ENCODE measurements around the gene ARSI.

Gene ARSI

DNA sequence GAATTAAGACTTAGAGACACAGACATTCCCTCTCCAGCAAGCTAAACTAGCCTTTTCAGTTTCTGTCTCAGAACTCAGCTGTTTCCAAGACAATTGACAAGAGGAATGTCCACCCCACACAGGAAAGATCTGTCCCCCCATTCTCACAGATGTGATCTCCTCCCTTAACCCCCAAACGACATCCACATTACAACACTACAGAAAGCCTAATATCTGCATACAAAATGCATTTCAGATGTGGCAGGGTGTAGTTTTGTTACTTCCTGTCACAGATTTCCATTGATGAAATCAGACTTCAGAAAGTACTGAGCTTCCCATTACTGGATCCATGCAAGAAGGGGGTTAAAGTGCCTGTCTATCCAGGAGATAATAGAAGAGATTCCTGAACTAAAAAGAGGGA is 2.9 kb upstream of the ARSI start:
- FAIRE-seq: no peak

DNA sequence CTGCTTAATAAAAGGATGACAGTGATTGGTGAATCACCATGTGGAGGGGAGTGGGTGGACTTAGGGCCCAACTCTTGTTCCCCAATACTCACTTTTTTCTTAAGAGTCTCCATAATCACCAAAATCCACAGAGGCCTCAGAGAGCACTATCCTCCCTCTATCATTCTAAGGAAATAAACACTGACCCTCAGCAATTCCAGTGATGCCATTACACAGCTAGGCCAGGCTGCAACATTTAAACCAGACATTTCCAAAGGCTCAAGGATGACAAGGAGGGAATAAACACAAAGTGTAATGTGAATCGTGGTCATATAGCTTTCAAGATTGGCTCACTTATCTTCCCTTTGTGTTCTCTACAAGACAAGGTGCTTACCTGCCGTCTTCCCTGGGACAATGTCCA is 2.4 kb upstream of the ARSI start:
- FAIRE-seq: no peak

DNA sequence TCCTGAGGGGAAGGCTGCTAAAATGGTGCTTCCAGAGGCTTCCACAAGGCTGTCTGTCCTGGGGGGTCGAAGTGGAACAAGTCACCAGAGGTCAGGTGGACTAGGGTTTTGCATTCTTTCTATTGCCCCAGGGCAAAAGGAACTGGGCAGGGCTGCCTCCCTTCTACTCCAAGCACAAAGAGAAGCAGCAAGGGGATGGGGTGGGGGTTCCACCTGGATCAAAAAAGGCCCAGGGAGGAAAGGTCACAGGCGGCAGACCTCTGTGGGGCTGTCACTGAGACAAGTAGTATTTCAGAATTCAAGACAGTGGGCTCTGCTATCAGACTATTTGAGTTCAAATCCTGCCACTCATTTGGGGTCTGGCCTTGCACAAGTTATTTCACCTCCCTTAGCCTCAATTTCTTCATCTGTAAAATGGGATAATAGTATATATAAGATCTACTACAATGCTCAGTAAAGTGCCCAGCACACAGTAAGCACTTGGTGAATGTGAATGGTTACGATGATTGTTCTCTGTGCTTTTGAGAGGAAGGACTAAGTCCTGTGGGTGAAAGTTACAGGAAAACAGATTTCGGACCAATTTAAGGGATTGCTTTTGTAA is 1.9 kb upstream of the ARSI start:
- FAIRE-seq: no peak

DNA sequence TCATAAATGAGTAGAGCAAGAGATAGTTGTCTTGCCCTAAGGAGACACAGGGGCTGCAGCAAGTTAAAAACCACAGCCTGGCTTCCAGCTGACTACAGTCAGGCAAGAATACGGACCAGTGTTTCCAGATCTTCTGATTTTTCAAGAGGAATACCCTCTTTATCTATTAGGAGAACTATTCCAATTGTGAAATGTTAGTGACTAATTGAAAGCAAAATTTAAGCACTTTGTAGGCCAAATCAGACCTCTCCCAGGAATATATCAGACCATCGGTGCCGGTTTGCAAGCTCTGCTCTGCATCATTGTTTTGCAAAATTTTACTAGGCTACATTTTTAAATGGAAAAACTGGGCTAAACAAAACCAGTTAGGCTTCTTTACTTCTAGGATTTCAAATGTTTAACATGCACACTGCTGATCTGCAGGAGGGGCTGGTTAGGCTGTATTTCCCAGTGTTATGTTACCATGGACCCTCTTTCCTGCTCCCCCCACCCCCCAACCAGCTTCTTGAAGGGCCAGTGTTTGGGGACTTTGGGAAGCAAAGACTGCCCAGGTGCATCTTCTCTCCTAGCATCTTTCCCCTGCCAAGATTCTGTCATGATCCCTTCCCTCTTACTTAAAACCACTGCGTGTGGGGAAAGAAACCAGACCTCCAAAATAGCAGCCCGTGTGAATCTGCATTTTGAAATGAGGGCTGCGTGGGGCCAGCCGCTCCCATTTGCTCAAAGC is 1.1 kb upstream of the ARSI start:
- no peak for FAIRE-seq

DNA sequence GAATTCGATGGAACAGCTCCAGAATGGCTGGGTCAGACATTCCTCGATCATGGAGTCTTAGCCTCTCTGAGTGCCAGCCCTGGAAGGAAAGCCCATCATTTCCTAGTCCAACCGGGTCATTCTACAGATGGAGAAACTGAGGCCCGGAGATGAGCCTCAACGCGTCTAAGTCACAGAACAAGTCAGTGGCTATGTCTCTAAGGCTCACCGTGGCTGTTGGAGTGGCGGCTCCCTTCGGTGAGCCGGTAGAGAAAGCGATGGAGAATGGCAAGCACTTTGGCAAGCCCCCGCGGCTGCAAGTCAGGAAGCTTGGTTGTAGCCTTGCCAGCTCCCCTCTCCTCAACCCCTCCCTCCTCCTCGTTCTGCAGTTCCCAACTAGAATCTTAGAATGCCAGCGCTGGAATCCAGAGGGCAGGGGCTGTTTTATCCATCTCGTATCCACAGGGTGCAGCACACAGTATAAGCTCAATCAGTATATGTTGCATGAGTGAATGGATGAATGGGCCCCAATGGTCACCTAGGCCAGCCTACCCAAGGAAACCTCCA is 438 bp upstream of the ARSI start:
- no peak for FAIRE-seq

DNA sequence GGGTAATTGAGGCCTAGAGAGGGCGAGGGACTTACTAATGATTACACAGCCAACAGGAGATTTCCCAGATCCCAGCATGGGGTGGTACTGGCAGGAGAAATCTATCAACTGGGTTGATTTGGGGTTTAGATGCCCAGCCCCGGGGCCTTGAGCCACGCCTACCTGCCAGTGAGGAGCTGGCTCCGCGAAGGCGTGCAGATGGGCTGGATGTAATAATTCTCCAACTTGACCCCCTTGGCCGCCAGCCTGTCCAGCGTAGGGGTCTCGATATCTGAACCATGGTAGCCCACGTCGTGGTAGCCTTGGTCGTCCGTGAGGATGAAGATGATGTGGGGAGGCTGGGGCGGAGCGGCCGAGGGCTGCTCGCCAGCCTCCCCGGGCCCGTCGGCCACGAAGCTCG is 804 bp downstream of the ARSI start:
- no peak for FAIRE-seq

DNA sequence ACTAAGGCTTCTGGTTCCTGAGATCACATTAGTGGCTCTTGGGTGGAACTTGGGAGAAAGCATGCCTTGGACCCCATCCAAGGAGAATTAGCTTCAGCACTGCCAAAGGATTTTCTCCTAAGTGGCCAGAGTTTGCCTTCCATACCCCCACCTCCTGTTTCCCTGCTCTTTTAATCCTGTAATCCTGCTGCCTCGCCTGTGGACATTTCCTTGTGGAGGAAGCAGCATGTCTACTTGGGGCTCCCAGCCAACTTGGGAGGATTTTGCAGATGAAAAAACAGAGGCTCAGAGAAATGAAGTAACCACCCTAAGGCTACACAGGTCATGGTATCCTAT is 1.6 kb downstream of the ARSI start:
- FAIRE-seq: no peak

DNA sequence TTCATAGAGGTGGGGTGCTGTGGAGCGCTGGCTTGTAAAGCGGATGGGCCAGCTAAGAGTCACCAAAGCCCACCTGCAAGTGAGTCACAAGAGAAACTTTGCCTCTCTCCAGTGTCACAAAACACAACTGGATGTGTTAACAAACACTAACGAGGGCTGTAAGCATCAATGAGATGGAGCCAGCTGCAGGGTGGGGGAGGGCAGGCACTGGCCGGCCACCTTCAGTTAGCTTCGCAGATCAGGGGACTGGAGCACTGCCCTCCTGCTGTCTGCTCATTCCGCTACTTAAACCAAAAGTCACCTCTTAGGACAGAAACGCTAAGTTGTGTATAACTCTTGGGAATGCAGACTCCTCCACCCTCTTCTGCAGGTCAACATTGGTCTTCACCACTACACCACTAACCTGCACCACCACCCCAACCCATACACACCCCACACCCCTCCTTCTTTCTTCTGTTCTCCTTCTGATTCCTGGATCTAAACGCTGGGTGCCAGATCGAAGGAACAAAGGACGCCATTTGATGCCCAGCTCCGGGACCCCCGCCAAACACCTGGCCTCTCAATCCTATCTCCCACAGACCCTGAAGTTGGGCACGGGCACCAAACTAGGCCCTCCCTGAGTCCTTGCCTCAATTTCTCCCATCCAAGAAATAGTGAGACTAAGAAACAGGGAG is 2.1 kb downstream of the ARSI start:
- FAIRE-seq: no peak

DNA sequence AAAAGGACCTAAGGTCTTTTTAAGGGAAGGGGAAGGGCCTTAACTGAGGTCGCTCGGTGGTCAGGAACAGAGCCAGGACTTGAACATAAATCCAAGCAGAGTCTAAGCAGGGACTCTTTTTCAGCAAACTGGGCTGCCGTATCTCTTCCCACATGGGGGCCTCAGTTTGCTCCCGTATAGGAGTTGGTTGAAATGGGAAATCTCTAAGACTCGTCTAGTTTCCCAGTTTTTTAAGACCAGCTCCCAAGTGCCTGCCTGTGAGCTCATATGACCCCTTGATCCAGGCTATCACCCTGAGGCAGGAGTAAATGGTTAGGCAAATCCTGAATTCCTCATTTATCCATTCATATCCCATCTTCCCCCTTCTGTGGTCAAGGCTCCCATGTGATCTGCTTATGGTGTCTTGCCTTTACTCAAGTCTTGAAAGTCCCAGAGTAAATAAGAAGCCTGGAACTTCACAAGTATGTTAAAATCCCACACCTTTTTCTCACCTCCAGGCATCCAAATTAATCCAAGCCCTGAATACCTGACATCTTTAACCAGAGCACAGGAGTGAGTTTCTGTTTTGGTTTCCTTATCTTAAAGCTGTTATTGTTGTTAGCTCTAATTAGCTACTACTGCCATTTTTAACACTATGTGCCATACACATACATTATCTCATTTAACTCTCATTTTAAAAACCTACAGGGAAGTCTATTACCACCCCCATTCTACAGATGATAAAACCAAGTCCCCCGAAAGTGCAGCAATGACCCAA is 3.0 kb downstream of the ARSI start:
- FAIRE-seq: no peak

DNA sequence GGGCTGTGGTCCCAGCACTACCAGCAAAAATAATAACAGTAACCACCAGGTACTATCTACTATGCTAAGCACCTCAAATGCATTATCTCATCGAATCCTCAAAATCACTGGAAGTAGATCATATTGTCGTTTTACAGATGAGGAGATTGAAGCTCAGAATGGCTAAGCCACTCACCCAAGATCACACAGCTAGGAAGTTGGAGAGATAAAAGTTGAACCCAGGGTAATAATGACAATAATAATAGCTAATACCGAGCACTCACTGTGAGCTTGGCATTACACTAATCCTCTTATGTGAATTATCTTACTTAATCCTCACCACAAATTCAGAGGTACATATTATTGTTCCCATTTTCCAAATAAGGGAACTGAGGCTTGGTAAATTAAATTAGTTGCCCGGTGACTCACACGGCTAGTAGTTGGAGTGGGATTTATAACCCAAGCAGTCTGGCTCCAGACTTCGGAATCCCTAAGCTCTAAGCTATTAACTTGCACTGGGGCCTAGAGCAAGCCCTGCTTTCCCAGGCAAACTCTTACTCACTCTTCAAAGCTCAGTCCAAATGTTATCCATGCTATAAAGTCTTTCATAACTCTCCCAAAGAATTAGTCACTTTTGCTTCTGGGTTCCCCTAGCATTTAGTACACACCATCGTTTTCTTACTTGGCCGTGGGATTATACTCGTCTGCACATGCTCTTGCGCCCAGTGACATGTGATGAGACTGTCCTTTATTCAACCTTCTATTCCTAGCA is 3.8 kb downstream of the ARSI start:
- no peak for FAIRE-seq

DNA sequence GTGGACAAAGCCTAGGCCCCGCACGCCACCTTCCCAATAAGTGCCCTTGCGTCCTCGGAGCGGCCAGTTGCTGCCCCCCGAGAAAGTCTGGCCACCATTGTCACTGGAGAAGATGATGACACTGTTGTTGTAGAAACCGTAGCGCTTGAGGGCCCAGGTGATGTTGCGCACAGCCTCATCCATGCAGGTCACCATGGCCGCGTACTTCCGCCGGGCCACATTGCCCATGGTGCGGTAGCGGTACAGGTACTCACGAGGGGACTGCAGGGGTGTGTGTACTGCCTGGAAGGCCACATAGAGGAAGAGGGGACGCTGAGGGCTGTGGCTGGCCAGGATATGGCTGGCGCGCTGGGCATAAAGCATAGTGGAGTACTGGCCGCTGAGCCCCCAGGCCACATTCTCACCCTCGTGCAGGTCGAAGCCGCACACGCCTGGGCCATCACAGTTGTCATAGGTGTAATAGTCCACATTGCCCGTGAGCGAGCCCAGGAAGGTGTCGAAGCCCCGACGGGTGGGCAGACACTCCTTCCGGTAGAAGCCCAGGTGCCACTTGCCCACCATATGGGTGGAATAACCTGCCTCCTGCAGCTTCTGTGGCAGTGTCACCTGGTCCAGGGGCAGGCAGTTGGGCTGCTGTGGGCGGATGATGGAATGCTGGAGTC is 4.6 kb downstream of the ARSI start:
- no peak for FAIRE-seq

DNA sequence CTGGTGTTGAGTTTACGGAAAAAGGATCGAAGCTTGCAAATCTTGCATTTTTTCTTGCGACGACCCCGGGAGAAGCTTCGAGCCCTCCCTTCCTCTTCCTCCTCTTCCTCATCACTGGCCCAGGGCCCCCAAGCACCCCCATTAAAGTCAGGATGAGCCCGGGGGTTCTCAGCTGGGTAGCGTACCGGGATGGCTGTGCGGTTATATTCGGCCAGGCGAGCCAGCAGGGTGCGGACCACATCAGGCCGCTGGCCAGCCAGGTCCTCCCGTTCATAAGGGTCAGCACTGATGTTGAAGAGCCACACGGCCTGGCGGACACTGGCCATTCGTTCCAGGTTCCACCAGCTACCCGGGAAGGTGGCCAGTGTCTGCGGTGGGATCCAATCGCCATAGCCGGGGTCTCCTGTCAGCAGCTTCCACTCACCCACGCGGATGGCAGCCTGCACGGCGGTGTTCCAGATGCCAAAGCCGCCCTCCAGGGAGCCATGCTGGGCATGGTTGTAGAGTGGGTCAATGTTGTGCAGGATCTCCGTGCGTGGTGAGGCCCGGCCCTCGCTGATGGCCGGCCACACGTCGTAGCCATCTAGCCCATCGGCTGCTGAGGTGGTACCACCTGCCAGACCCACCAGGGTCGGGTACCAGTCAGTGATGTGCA is 5.3 kb downstream of the ARSI start:
- FAIRE-seq: no peak

DNA sequence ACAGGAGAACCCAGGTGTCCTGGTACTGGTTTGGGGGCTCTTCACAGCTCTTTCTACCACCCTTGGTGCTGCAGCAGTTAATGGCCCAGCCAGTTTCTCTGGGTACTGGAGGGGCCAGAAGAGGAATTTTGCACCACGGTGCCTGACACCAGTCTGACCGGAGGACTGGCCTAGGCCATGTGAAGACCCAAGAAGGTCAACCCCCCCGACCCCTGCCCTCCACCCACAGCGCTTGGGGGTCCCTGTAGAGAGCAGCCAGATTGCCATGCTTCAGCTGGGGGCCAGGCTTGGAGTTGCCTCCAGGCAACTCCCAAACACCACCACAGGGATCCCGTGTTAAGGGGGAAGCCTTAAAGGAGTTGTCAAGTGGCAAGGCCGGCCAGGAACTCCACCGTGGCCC is 6.2 kb downstream of the ARSI start:
- FAIRE-seq: no peak

DNA sequence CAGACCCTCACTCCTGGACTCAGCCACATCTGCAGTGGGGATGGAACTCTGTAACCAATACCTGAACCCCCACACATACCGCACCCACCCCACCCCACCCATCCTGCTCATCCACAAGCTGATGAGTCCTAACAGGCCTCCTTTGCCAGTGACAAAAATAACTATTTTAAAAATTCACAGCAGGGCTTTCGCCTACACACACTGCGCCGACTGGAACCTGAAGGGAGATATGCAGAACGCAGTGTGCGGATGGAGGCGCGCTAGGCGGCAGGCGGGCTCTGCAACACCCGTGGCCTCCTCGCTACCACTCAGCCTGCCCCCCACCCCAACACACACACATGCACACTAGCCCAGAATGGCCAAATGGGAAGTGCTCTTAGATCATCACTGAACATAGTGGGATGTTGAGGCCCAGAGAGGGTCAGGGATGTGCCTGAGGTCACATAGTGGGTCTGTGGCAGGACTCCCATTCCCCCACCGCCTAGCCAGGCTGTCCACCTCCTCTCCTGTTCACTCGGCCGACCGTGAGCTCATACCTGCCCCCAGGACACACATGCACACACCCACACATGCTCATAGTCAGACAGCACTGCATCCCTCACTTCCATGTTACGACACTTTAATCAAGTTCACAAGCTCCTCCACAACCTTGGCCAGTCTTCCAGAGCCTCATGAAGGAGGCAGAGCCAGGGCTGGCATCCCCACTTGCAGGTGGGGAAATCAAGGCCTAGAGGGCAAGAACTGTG is 6.8 kb downstream of the ARSI start:
- FAIRE-seq: no peak

DNA sequence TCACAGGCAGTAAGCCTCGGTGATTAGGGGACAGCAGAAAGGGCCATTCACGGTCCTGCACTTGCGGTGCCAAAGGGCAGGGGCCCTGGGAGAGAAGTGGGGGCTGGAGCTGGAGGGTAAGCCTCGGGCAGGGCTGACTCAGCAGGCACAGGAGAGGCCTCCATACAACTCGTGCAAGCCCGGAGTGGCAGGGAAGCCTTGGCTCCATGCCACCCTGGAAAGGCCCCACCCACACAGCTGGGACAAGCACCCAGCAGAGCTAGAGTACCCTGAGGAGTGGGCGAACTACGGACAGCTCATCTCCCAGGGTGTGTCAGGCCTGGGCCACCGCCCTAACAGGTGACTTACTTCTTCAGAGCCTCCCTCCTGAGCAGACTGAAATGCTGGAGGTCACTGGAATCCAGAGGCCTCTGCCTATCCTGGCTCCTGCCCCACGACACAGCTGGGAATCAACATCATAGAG is 7.5 kb downstream of the ARSI start:
- FAIRE-seq: no peak

DNA sequence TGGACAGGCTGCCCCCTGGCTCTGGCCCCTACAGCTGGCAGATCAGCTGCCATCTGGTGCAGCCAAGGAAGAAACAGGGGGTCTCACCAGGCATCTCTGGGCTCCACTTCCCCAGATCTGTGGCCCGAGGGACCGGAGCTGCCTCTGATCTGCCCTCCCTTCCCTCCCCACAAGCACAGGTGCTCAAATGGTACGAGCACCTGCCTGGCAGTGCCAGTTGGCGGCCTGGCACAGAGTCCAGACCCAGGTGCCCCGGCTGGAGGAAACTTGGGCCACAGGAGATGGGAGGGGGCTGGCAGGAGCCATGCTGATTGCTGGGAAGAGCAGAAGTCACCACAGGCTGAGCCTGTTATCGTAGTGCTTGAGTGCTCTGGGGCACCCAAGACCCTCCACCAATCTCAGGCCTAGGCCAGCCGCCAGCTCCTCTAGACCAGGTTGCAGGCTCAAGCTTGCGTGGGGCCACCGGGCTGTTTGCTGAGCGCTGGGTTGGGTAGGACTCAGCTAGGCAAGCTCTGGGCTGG is 8.1 kb downstream of the ARSI start:
- no peak for FAIRE-seq

DNA sequence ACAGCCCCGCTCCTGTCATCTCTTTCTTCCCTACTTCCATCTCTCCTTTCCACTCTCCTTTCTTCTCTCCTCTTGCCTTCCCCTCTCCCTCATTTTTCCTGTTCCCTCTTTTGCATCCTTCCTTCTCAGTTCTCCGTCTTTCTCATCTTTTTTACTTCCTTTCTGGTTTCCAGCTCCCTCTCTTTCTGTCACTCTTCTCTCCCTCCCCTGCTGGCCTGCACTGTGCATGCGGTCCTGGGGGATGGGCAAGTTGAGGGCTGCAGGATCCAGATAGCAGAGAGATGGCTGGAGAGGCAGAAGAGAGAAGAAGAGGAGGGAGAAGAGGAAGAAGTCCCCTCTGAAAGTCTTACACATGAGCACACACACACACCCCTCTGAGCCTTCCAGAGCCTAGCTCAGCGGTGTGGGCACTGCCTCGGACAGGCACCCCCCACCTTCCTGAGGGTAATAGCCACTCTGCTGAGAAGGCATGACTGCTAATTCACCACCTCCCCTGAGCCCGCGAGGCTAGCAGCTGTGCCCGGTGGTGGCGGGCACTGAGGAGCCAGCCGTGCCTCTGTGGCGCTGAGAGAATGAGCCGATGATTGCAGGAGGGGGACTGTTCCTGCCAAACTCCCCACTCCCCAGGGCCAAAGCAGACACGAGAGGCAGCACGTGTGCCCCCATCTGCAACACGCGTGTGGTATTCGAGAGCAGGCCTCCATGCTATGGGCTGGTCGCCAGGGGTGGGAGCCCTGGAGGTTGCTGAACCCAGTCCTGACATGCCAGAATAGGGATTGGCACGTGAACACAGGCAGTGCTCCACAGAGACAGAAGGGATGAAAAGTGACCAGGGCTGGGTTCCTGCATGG is 9.4 kb downstream of the ARSI start:
- FAIRE-seq: no peak

DNA sequence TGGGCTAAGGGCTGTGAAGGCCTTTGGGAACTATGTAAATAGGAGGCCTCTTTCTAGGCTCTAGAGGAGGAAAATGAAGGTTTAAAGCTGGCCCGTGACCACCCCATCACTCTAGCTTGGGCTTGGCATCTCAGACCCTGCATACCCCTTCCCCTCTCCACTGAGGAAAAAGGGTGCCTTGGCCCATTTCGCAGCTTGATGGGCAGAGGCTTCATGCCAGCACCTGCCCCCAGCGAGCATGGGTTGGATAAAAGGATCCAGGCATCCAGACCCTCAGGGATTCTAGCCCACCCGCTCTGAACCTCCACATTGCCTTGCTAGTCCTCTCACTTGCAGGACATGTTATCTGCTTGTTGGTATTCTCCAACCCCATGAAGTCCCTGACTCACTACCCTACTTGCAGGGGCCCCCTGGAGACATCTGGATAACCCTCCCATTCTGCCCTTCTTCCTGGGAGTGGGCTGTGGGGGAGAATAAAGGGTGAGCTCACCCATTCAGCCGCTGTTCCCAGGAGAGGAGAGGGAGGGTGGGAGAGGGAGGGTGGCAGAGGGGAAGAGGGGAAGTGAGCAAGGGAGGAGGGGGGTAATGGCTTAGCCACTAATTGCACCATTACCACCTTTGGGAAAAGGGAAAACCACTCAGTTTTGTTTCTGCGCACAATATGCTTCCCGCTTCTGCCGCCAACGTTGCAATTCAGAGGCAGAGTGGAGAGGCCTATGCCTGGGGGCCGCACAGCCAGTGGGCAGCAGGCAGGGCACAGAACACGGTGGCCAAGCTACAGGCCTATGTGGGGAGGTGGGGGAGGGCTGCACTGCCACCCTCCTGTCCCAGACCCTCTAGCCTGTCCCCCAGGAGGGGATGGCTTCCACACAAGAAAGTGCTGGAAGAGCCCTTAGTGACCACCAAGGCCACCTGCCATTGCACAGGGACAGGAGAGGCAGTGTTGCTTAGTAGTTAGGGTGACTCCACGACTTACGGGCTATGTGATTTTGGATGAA is 11.0 kb downstream of the ARSI start:
- FAIRE-seq: no peak
